HCT116 (cell line): ENCODE measurements around the gene DNM2. TPM values are rescaled to one million over a fixed set of nuclear protein-coding genes. Genes with fewer than 3 reads are reported as not detected.
"Not testable (repeated sequence)": the region's sequence is repeated elsewhere in the genome, so short reads cannot be mapped to it uniquely, and the experiment has no call there.

ENCODE experiments used
- ATAC-seq: fragments of 200-7000 bp; cut with Tn5 transposase; 2 replicates; pipeline ENCODE4 v1.9.1; 2020; ENCODE audit warnings: mild to moderate bottlenecking, moderate library complexity
- BruUV-seq: library from RNA; stranded (reverse); fragments of 400-500 nt; replicated peaks from 2 replicates; lab custom pipeline; 2021; lab: Mats Ljungman, UMichigan
- CTCF ChIA-PET: fragments of 300-600 bp; sonication (Branson Sonifier 250); formaldehyde crosslinking; loops from one replicate; lab custom pipeline; 2021; ENCODE audit warnings: antibody characterized with exemption; lab: Charles Lee
- POLR2A ChIA-PET: fragments of 300-600, 350-600 bp; sonication (Branson Sonifier 250); formaldehyde crosslinking; loops from one replicate; lab custom pipeline; 2021; ENCODE audit warnings: antibody characterized with exemption; lab: Charles Lee
- RAD21 ChIA-PET, 2 experiments: fragments of 300-600 bp; sonication (Branson Sonifier 250); formaldehyde crosslinking; loops; one replicate each; lab custom pipeline; 2023; ENCODE audit warnings: low total read pairs in 2 of 2; ENCODE audit not compliant: uncharacterized antibody in 2 of 2, unreplicated experiment in 2 of 2, low non-redundant PET in 1 of 2; lab: Charles Lee
- DNase-seq: peaks from one replicate; pipeline ENCODE4 v3.0.0-alpha.2; 2010; ENCODE audit warnings: low read depth, low spot score
- H2AFZ ChIP-seq: fragments of 200-600 bp; shearing (Covaris generic), sonication (generic); 2 replicates; pipeline ENCODE4 v1.6.1; 2017; ENCODE audit warnings: low read depth, mixed run types, mixed read lengths, antibody characterized with exemption, low read length; ENCODE audit not compliant: poor library complexity, severe bottlenecking
- H3K27ac ChIP-seq: 2 replicates; pipeline ENCODE4 v1.5.1; 2012; ENCODE audit warnings: low read depth, low read length
- H3K27me3 ChIP-seq: fragments of 200-600 bp; sonication (generic); 2 replicates; pipeline ENCODE4 v1.6.1; 2016; ENCODE audit warnings: mixed run types, low read length, mixed read lengths; ENCODE audit not compliant: insufficient read depth
- H3K36me3 ChIP-seq, 2 experiments: fragments of 200-500 bp in 1 of 2; fragments of 200-600 bp in 1 of 2; sonication (Bioruptor generic) in 1 of 2; sonication (generic) in 1 of 2; 2 replicates each; pipeline versions ENCODE4 v1.5.1 to v1.6.1; 2014 to 2016; ENCODE audit warnings: low read length in 2 of 2, inconsistent platforms in 1 of 2, mixed read lengths in 1 of 2, mixed run types in 1 of 2; ENCODE audit not compliant: insufficient read depth in 2 of 2, control insufficient read depth in 1 of 2
- H3K4me1 ChIP-seq, 2 experiments: fragments of 200-600 bp in 1 of 2; sonication (generic) in 1 of 2; 2 replicates each; pipeline versions ENCODE4 v1.5.1 to v1.6.1; 2012 to 2017; ENCODE audit warnings: low read length in 2 of 2, inconsistent platforms in 1 of 2, mild to moderate bottlenecking in 1 of 2, mixed read lengths in 1 of 2, mixed run types in 1 of 2, moderate library complexity in 1 of 2; ENCODE audit not compliant: insufficient read depth in 2 of 2, control insufficient read depth in 1 of 2
- H3K4me2 ChIP-seq: fragments of 200-600 bp; sonication (generic); 2 replicates; pipeline ENCODE4 v1.6.1; 2017; ENCODE audit warnings: mixed run types, low read length, mixed read lengths
- H3K4me3 ChIP-seq, 2 experiments: fragments of 200-600 bp in 1 of 2; sonication (generic) in 1 of 2; replicated peaks in 1 of 2; 2 replicates each; pipeline ENCODE4 v1.5.1; 2011 to 2016; ENCODE audit warnings: low read length in 2 of 2, control low read depth in 1 of 2, low read depth in 1 of 2, mild to moderate bottlenecking in 1 of 2, mixed read lengths in 1 of 2, mixed run types in 1 of 2
- H3K79me2 ChIP-seq: fragments of 200-600 bp; sonication (generic); 2 replicates; pipeline ENCODE4 v1.6.1; 2017; ENCODE audit warnings: mild to moderate bottlenecking, mixed run types, low read length, moderate library complexity, mixed read lengths; ENCODE audit not compliant: insufficient read depth
- H3K9ac ChIP-seq: fragments of 200-600 bp; sonication (generic); 2 replicates; pipeline ENCODE4 v1.6.1; 2016; ENCODE audit warnings: low read length, mixed read lengths
- H3K9me2 ChIP-seq: fragments of 200-600 bp; sonication (generic), shearing (Covaris generic); 2 replicates; pipeline ENCODE4 v1.6.1; 2017; ENCODE audit warnings: mixed run types, mild to moderate bottlenecking, moderate library complexity; ENCODE audit not compliant: insufficient read depth
- H3K9me3 ChIP-seq, 2 experiments: fragments of 200-500 bp in 1 of 2; fragments of 200-600 bp in 1 of 2; sonication (Bioruptor generic) in 1 of 2; sonication (generic) in 1 of 2; 2 replicates each; pipeline ENCODE4 v1.6.1; 2014 to 2017; ENCODE audit warnings: low read length in 2 of 2, mixed read lengths in 2 of 2, inconsistent platforms in 1 of 2, low read depth in 1 of 2, mild to moderate bottlenecking in 1 of 2, mixed run types in 1 of 2, moderate library complexity in 1 of 2; ENCODE audit not compliant: control insufficient read depth in 1 of 2, insufficient read depth in 1 of 2
- H4K20me1 ChIP-seq: fragments of 200-600 bp; sonication (generic), shearing (Covaris generic); 2 replicates; pipeline ENCODE4 v1.6.1; 2017; ENCODE audit warnings: mixed run types, mild to moderate bottlenecking, moderate library complexity; ENCODE audit not compliant: insufficient read depth
- RAD21 ChIP-seq: IDR thresholded peaks from 2 replicates; pipeline ENCODE4 v1.6.1; 2012; ENCODE audit warnings: low read depth, mild to moderate bottlenecking
- TCF7L2 ChIP-seq: IDR thresholded peaks from 2 replicates; pipeline ENCODE4 v1.7.0; 2011; ENCODE audit warnings: borderline replicate concordance, inconsistent platforms; ENCODE audit not compliant: insufficient read depth, insufficient read length; ENCODE audit errors: extremely low read depth
- ZNF274 ChIP-seq: fragments of 200-500 bp; sonication (Bioruptor generic); IDR thresholded peaks from 2 replicates; pipeline ENCODE4 v1.6.1; 2014; ENCODE audit warnings: mild to moderate bottlenecking, low read depth, low read length, inconsistent platforms
- intact Hi-C: fragments of 100-400 bp; cut with micrococcal nuclease; formaldehyde crosslinking; loops from 2 replicates; pipeline ENCODE4 v1.10.0; 2022
- total RNA-seq: library from RNA; stranded (reverse); gene quantifications from one replicate; pipeline ENCODE4 v1.2.1, GENCODE V29; 2021; ENCODE audit not compliant: unreplicated experiment
- TF ChIP-seq, protein P1 (sequence below), 3 experiments: fragments of 200-600 bp in 1 of 3; sonication (generic) in 1 of 3; IDR thresholded peaks in 2 of 3; conservative IDR thresholded peaks in 1 of 3; 2 replicates each; pipeline ENCODE4 v1.5.1; 2012 to 2017; ENCODE audit warnings: low read depth in 2 of 3, low read length in 2 of 3, antibody characterized with exemption in 1 of 3, borderline replicate concordance in 1 of 3, control low read depth in 1 of 3, mild to moderate bottlenecking in 1 of 3, mixed read lengths in 1 of 3, mixed run types in 1 of 3, moderate library complexity in 1 of 3; ENCODE audit not compliant: insufficient read depth in 1 of 3

DNM2 gene
- total RNA-seq, 1 experiment from 2014 or later = 183 TPM

DNA sequence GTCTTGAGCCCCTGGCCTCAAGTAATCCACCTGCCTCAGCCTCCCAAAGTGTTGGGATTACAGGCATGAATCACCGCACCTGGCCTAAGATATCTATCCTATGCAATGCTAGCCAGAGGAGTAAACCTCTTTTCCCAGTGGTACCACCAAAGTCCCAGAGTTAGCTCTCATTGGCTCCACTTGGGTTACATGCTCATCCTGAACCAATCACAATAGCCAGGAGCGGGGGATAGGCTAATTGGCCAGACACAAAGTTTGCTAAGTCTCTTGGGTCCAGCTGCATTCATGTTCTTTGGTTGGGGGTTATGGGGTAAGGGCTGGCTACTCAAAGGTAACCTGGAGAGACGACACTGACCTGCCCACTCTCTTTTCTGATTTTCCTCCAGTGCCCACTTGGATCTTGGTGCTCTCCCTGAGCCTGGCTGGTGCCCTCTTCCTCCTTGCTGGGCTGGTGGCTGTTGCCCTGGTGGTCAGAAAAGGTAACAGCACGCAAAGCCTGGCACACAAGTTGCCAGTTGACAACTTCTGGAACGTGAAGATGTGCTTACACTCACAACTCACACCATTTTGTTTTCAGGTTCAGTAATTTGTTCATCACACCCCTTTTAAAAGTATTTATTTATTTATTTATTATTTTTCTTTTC is 138.1 kb downstream of the DNM2 start:
- intact Hi-C loops = no loop called here
- Histone ChIP-seq H3K27ac (no peak overlapping the region), H2AFZ (peak overlapping the region; percentile 93), H3K4me3 (no peak overlapping the region), H3K4me2 (no peak overlapping the region), H3K9ac (no peak overlapping the region), H3K9me2 (no peaks in the 10 kb centered on the region), H3K4me1 (peaks cover 2 to 23% of the 10 kb centered on the region in 2 experiments; a peak in 2 of 4 replicates), H3K79me2 (no peaks in the 10 kb centered on the region), H3K9me3 (no peaks in the 10 kb centered on the region), H3K27me3 (no peaks in the 10 kb centered on the region), H3K36me3 (no peaks in the 10 kb centered on the region), H4K20me1 (no peaks in the 10 kb centered on the region)
- ChIA-PET POLR2A (no interaction called here), CTCF (interaction anchor here (0.8 to 5.7 kb wide), 6 partner anchors 9 to 138 kb away, joined by 3 to 47 read pairs (median 9); partner anchors contain the start of genes DNM2 and TMED1), RAD21 (no interaction called here)
- BruUV-seq = no TSS peak
- DNase-seq (no peak), ATAC-seq (peak; percentile 84)
- TF ChIP-seq, protein P1, sequence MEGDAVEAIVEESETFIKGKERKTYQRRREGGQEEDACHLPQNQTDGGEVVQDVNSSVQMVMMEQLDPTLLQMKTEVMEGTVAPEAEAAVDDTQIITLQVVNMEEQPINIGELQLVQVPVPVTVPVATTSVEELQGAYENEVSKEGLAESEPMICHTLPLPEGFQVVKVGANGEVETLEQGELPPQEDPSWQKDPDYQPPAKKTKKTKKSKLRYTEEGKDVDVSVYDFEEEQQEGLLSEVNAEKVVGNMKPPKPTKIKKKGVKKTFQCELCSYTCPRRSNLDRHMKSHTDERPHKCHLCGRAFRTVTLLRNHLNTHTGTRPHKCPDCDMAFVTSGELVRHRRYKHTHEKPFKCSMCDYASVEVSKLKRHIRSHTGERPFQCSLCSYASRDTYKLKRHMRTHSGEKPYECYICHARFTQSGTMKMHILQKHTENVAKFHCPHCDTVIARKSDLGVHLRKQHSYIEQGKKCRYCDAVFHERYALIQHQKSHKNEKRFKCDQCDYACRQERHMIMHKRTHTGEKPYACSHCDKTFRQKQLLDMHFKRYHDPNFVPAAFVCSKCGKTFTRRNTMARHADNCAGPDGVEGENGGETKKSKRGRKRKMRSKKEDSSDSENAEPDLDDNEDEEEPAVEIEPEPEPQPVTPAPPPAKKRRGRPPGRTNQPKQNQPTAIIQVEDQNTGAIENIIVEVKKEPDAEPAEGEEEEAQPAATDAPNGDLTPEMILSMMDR (IDR thresholded peaks at IDR 0.05 in 2 of 3, conservative IDR thresholded peaks at IDR 0.05 in 1 of 3; ENCODE audit: borderline replicate concordance in 1 of 3, insufficient read depth in 1 of 3, low read depth in 2 of 3, low read length in 2 of 3) = peak; percentile 23 to 84 (median 70); a peak in 5 of 6 replicates
- no peak for TF ChIP-seq ZNF274
- peak; percentile 14; the same call in 1 of the 2 replicates for TF ChIP-seq RAD21
- no peak for TF ChIP-seq TCF7L2

DNA sequence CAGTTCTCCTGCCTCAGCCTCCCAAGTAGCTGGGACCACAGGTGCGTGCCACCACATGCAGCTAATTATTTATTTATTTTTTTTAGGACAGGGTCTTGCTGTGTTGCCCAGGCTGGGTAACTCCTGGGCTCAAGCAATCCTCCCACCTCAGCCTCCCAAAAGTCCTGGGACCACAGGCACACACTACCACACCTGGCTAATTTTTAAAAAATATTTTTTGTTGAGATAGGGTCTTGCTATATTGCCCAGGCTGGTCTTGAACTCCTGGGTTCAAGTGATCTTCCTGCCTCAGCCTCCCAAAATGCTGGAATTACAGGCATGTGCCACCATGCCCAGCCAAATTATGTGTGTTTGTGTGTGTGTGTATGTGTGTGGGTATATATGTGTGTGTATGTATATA is 139.0 kb downstream of the DNM2 start:
- H3K4me2 ChIP-seq, H3K9me2 ChIP-seq, RAD21 ChIA-PET, ATAC-seq, H3K27me3 ChIP-seq, H3K36me3 ChIP-seq, BruUV-seq, H2AFZ ChIP-seq, POLR2A ChIA-PET, H3K9ac ChIP-seq, H3K4me3 ChIP-seq, DNase-seq, H3K79me2 ChIP-seq, H3K9me3 ChIP-seq, H4K20me1 ChIP-seq, H3K27ac ChIP-seq, intact Hi-C loops: not testable (repeated sequence)
- peaks cover 2 to 22% of the 10 kb centered on the region in 2 experiments; a peak in 2 of 4 replicates for H3K4me1 ChIP-seq
- CTCF ChIA-PET = interaction anchor here (1.0 to 5.7 kb wide), 3 partner anchors 8 to 139 kb away, joined by 4 to 47 read pairs (median 36); partner anchors contain the start of genes DNM2 and TMED1
